ENCODE results near the gene CHCHD5. TPM values are rescaled to one million over a fixed set of nuclear protein-coding genes. Genes with fewer than 3 reads are reported as not detected.

Gene CHCHD5
- total and polyA plus RNA-seq, 2 of the 4 experiments (the other 2 are of a cell fraction): 4.8 to 40.1 TPM

- no peak overlapping the region for H4K91ac ChIP-seq (ENCODE audit: insufficient read depth, low read depth, low read length)
- no peak overlapping the region for H3K18ac ChIP-seq (ENCODE audit: low read depth, low read length)
- BruUV-seq (replicated peaks): no TSS peak
- H2BK120ac ChIP-seq (ENCODE audit: low read depth, low read length): no peak overlapping the region
- TF ChIP-seq CEBPB (IDR thresholded peaks at IDR 0.05; ENCODE audit: low read depth, low read length): peak; percentile 63
- no peak for TF ChIP-seq ELK1 (IDR thresholded peaks at IDR 0.05; ENCODE audit: borderline replicate concordance, low read depth, low read length)
- intact Hi-C loops (cut with micrococcal nuclease): no loop called here
- H3K4me1 ChIP-seq (ENCODE audit: control insufficient read depth, insufficient read depth, low read length): no peaks in the 10 kb centered on the region
- no peak overlapping the region for H2AK9ac ChIP-seq (replicated peaks; ENCODE audit: low read depth, low read length, poor library complexity)
- no peak overlapping the region for H3K4me2 ChIP-seq (ENCODE audit: low read depth, low read length)
- no peak overlapping the region for H2BK15ac ChIP-seq (ENCODE audit: low read depth, low read length)
- no peak overlapping the region for H4K8ac ChIP-seq (ENCODE audit: low read depth in 2 of 2, low read length in 2 of 2)
- H3K56ac ChIP-seq (ENCODE audit: extremely low read depth, insufficient read depth, low read length): no peak overlapping the region
- no peak overlapping the region for H2BK20ac ChIP-seq (ENCODE audit: low read depth, low read length)
- POLR2A ChIA-PET (ENCODE audit: unreplicated experiment): no interaction called here
- no peak overlapping the region for H2BK5ac ChIP-seq (ENCODE audit: low read depth, low read length, poor library complexity, severe bottlenecking)
- H3K9ac ChIP-seq (ENCODE audit: low read depth, low read length): no peak overlapping the region
- no peak overlapping the region for H3K27ac ChIP-seq (ENCODE audit: insufficient read depth, low read length)
- peak; percentile 67 for DNase-seq
- H2AFZ ChIP-seq (replicated peaks; ENCODE audit: low read length, poor library complexity): no peak overlapping the region
- WGBS, 2 experiments (ENCODE audit: extremely low coverage in 2 of 2, insufficient read length in 1 of 2): no CpG with 5 or more reads among the region's 4 CpGs
- no peaks in the 10 kb centered on the region for H3K9me3 ChIP-seq (ENCODE audit: control insufficient read depth, insufficient read depth, low read length)
- peaks cover 13 to 30% of the 10 kb centered on the region in 2 experiments for H3K79me1 ChIP-seq (ENCODE audit: low read depth in 1 of 2, low read length in 2 of 2)
- dilution Hi-C loops (cut with HindIII; ENCODE audit: low sequenced_read_pairs, unreplicated experiment): no loop called here
- no peaks in the 10 kb centered on the region for H4K20me1 ChIP-seq (ENCODE audit: insufficient read depth, low read length)
- H2AK5ac ChIP-seq (ENCODE audit: low read depth, low read length): no peak overlapping the region
- H3K4me3 ChIP-seq (ENCODE audit: insufficient read depth, low read depth, low read length): no peak overlapping the region
- no peak overlapping the region for H4K5ac ChIP-seq (ENCODE audit: low read depth, low read length)
- H3K14ac ChIP-seq (replicated peaks; ENCODE audit: low read depth, low read length): no peak overlapping the region
- peak; percentile 49; the same call in 1 of the 2 replicates for ATAC-seq (ENCODE audit: low read depth)
- H3K27me3 ChIP-seq (ENCODE audit: control insufficient read depth, insufficient read depth, low read length): no peaks in the 10 kb centered on the region
- H3K36me3 ChIP-seq (ENCODE audit: control insufficient read depth, insufficient read depth, low read length): peaks cover 11% of the 10 kb centered on the region
- 0 out of 2 replicates have a peak, but pooled peaks cover 2% of the 10 kb centered on the region for H3K9me1 ChIP-seq (ENCODE audit: insufficient read depth, low read length)
- H3K23ac ChIP-seq (ENCODE audit: low read depth, low read length): no peak overlapping the region
- no peak overlapping the region for H3K4ac ChIP-seq (ENCODE audit: low read depth, low read length)
- CTCF ChIA-PET: interaction anchor here (0.6 kb wide), 1 partner anchor 28 kb away, joined by 6 read pairs; no protein-coding TSS in a partner anchor
- in situ Hi-C loops (cut with MboI; ENCODE audit: low sequenced_read_pairs): no loop called here
These were observed 37.1 kb upstream of the CHCHD5 start for GRCh38 chr2:112547333-112547732.

Measured in IMR-90 (cell line).